Liver (tissue), 9 donors: Measurements from ENCODE around the gene TUBA4B. TPM values are rescaled to one million over a fixed set of nuclear protein-coding genes. Genes with fewer than 3 reads are reported as not detected.
"Not testable (repeated sequence)": the region's sequence is repeated elsewhere in the genome, so short reads cannot be mapped to it uniquely, and the experiment has no call there.

Experiments used
- DNase-seq: peaks from one replicate; pipeline ENCODE4 v3.0.0-alpha.2; 2017; ENCODE audit warnings: low spot score
- H3K27ac ChIP-seq, 2 donors: one replicate each; pipeline ENCODE4 v1.7.0; 2013; ENCODE audit warnings: inconsistent platforms in 2 of 2, low read length in 2 of 2, control low read depth in 1 of 2, low read depth in 1 of 2, mild to moderate bottlenecking in 1 of 2
- H3K27me3 ChIP-seq, 4 donors: one replicate each; pipeline versions ENCODE4 v1.6.1 to v1.7.0; 2013; ENCODE audit warnings: low read length in 3 of 4, inconsistent platforms in 1 of 4, mild to moderate bottlenecking in 1 of 4, moderate library complexity in 1 of 4; ENCODE audit not compliant: control insufficient read depth in 4 of 4, insufficient read depth in 4 of 4
- H3K36me3 ChIP-seq, 4 donors: one replicate each; pipeline versions ENCODE4 v1.6.1 to v1.7.0; 2013; ENCODE audit warnings: low read length in 3 of 4, mild to moderate bottlenecking in 3 of 4, low read depth in 1 of 4, moderate library complexity in 1 of 4; ENCODE audit not compliant: control insufficient read depth in 4 of 4, insufficient read depth in 3 of 4
- H3K4me1 ChIP-seq, 4 donors: one replicate each; pipeline versions ENCODE4 v1.6.1 to v1.7.0; 2013; ENCODE audit warnings: low read length in 3 of 4, mild to moderate bottlenecking in 3 of 4, moderate library complexity in 1 of 4; ENCODE audit not compliant: control insufficient read depth in 4 of 4, insufficient read depth in 4 of 4
- H3K4me3 ChIP-seq, 3 donors: one replicate each; pipeline versions ENCODE4 v1.6.1 to v1.7.0; 2013; ENCODE audit warnings: low read length in 3 of 3, control low read depth in 1 of 3, low read depth in 1 of 3, mild to moderate bottlenecking in 1 of 3
- H3K9ac ChIP-seq, 2 donors: one replicate each; pipeline ENCODE4 v1.7.0; 2013; ENCODE audit warnings: low read length in 2 of 2, mild to moderate bottlenecking in 2 of 2, moderate library complexity in 2 of 2, control low read depth in 1 of 2, low read depth in 1 of 2
- H3K9me3 ChIP-seq, 4 donors: one replicate each; pipeline versions ENCODE4 v1.6.1 to v1.7.0; 2013; ENCODE audit warnings: low read length in 3 of 4; ENCODE audit not compliant: control insufficient read depth in 4 of 4
- EGR1 ChIP-seq, 2 donors: IDR thresholded peaks; 2 replicates each; pipeline ENCODE4 v1.6.1; 2016 to 2018; ENCODE audit warnings: antibody characterized with exemption in 2 of 2, low read depth in 2 of 2
- FOXA1 ChIP-seq: IDR thresholded peaks from 2 replicates; pipeline ENCODE4 v1.6.1; 2016; ENCODE audit warnings: antibody characterized with exemption
- FOXA2 ChIP-seq: IDR thresholded peaks from 2 replicates; pipeline ENCODE4 v1.6.1; 2016; ENCODE audit warnings: antibody characterized with exemption
- GABPA ChIP-seq, 2 donors: IDR thresholded peaks in 1 of 2; conservative IDR thresholded peaks in 1 of 2; 2 replicates each; pipeline ENCODE4 v1.6.1; 2016; ENCODE audit warnings: antibody characterized with exemption in 2 of 2, mild to moderate bottlenecking in 1 of 2, moderate library complexity in 1 of 2
- HNF4A ChIP-seq, 2 donors: conservative IDR thresholded peaks; 2 replicates each; pipeline ENCODE4 v1.6.1; 2016; ENCODE audit warnings: antibody characterized with exemption in 2 of 2, mild to moderate bottlenecking in 2 of 2
- HNF4G ChIP-seq: IDR thresholded peaks from 2 replicates; pipeline ENCODE4 v1.6.1; 2016; ENCODE audit warnings: antibody characterized with exemption
- JUND ChIP-seq, 2 donors: IDR thresholded peaks; 2 replicates each; pipeline ENCODE4 v1.6.1; 2016; ENCODE audit warnings: antibody characterized with exemption in 2 of 2
- NR2F2 ChIP-seq: IDR thresholded peaks from 2 replicates; pipeline ENCODE4 v1.6.1; 2016; ENCODE audit warnings: antibody characterized with exemption
- RAD21 ChIP-seq, 2 donors: IDR thresholded peaks; 2 replicates each; pipeline ENCODE4 v1.6.1; 2016; ENCODE audit warnings: antibody characterized with exemption in 2 of 2, mild to moderate bottlenecking in 2 of 2
- RXRA ChIP-seq, 2 donors: IDR thresholded peaks; 2 replicates each; pipeline ENCODE4 v1.6.1; 2017 to 2018; ENCODE audit warnings: antibody characterized with exemption in 2 of 2, mild to moderate bottlenecking in 1 of 2
- SP1 ChIP-seq: IDR thresholded peaks from 2 replicates; pipeline ENCODE4 v1.6.1; 2018; ENCODE audit warnings: antibody characterized with exemption, mild to moderate bottlenecking
- TAF1 ChIP-seq: conservative IDR thresholded peaks from 2 replicates; pipeline ENCODE4 v1.6.1; 2016; ENCODE audit warnings: antibody characterized with exemption, mild to moderate bottlenecking
- YY1 ChIP-seq: IDR thresholded peaks from 2 replicates; pipeline ENCODE4 v1.6.1; 2016; ENCODE audit warnings: antibody characterized with exemption, mild to moderate bottlenecking
- WGBS: extraction: QIAGEN DNeasy Blood & Tissue Kit; methylation state at CpG from one replicate; pipeline ENCODE4 v1.1.7; 2013; 5-methylcytosine and 5-hydroxymethylcytosine counted together
- polyA plus RNA-seq, 2 donors: library from polyadenylated mRNA; stranded (reverse) in 1 of 2; unstranded in 1 of 2; fragments of 200-250 nt in 1 of 2; fragments of >200 nt in 1 of 2; fragmentation: Nextera tagmentation in 1 of 2; extraction: Ambion mirVana in 1 of 2; gene quantifications; one replicate each; pipeline versions ENCODE4 v1.2.1 to v1.2.3, GENCODE V29; 2013 to 2015
- total RNA-seq, 2 donors: library from RNA; depleted of rRNA; stranded (reverse); fragments of >200 nt; gene quantifications; one replicate each; pipeline ENCODE4 v1.2.3, GENCODE V29; 2014
- TF ChIP-seq, protein P1 (sequence below): IDR thresholded peaks from 2 replicates; pipeline ENCODE4 v1.6.1; 2016; ENCODE audit warnings: antibody characterized with exemption
- TF ChIP-seq, protein P2 (sequence below): IDR thresholded peaks from 2 replicates; pipeline ENCODE4 v1.6.1; 2016; ENCODE audit warnings: antibody characterized with exemption
- TF ChIP-seq, protein P3 (sequence below): IDR thresholded peaks from 2 replicates; pipeline ENCODE4 v1.6.1; 2016; ENCODE audit warnings: antibody characterized with exemption
- TF ChIP-seq, protein P4 (sequence below): IDR thresholded peaks from 2 replicates; pipeline ENCODE4 v1.6.1; 2016; ENCODE audit warnings: antibody characterized with exemption, mild to moderate bottlenecking
- donor health status: healthy.
- donor health status: healthy.
- donor health status: healthy.
- donor health status: healthy.
- donor health status: healthy.

TUBA4B gene
- total and polyA plus RNA-seq, 4 donors: 0.08 to 0.20 (median 0.19) TPM; not detected in 1

DNA sequence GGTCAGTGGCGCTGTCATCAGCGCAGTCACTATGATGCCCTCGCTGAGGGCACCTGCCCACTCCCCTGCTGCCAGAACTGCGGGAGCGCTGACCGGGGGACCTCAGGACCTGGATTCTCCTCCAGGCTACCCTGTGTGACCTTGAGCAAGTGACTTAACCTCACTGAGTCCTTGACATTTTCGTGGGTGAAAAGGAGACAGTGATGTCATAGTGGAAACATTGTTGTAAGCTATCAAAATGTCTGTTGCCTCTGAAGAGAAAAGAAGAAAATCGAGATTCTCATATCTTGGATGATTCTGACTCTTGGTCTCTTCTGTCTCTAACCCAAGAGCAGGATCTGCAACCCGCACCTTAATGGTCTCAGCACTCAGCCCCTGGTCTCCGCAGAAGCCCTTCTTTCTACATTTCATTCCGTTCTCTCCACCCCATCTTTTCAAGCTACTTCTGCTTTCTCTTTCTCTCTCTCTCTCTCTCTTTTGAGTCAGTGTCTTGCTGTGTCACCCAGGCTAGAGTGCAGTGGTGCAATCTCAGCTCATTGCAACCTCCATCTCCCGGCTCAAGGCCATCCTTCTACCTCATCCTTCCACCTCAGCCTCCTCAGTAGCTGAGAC lies 1.7 kb downstream of the TUBA4B start:
- Histone ChIP-seq H3K27ac (peak overlapping the region; percentile 65 to 79), H3K27me3 (no peaks in the 10 kb centered on the region), H3K4me3 (peak overlapping the region; percentile 63 to 86 (median 64)), H3K36me3 (peaks cover 0 to 3% (median 0%) of the 10 kb centered on the region in 4 donors), H3K9ac (peak overlapping the region; percentile 51 to 65), H3K4me1 (peaks cover 12 to 33% (median 22%) of the 10 kb centered on the region in 4 donors), H3K9me3 (no peaks in the 10 kb centered on the region)
- no peak for TF ChIP-seq RAD21 (IDR thresholded peaks at IDR 0.05)
- TF ChIP-seq HNF4G: no peak
- TF ChIP-seq, protein P1, sequence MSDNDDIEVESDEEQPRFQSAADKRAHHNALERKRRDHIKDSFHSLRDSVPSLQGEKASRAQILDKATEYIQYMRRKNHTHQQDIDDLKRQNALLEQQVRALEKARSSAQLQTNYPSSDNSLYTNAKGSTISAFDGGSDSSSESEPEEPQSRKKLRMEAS: no peak
- TF ChIP-seq HNF4A (conservative IDR thresholded peaks at IDR 0.05): no peak
- TF ChIP-seq TAF1: no peak
- no peak for TF ChIP-seq FOXA1
- no peak for TF ChIP-seq SP1
- no peak for TF ChIP-seq NR2F2
- TF ChIP-seq EGR1 (IDR thresholded peaks at IDR 0.05; ENCODE audit: low read depth in 2 of 2): no peak
- TF ChIP-seq, protein P2, sequence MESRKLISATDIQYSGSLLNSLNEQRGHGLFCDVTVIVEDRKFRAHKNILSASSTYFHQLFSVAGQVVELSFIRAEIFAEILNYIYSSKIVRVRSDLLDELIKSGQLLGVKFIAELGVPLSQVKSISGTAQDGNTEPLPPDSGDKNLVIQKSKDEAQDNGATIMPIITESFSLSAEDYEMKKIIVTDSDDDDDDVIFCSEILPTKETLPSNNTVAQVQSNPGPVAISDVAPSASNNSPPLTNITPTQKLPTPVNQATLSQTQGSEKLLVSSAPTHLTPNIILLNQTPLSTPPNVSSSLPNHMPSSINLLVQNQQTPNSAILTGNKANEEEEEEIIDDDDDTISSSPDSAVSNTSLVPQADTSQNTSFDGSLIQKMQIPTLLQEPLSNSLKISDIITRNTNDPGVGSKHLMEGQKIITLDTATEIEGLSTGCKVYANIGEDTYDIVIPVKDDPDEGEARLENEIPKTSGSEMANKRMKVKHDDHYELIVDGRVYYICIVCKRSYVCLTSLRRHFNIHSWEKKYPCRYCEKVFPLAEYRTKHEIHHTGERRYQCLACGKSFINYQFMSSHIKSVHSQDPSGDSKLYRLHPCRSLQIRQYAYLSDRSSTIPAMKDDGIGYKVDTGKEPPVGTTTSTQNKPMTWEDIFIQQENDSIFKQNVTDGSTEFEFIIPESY: no peak
- TF ChIP-seq YY1: no peak
- TF ChIP-seq, protein P3, sequence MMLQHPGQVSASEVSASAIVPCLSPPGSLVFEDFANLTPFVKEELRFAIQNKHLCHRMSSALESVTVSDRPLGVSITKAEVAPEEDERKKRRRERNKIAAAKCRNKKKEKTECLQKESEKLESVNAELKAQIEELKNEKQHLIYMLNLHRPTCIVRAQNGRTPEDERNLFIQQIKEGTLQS: no peak
- TF ChIP-seq JUND (IDR thresholded peaks at IDR 0.05): no peak
- no peak for TF ChIP-seq FOXA2
- no peak for TF ChIP-seq RXRA (IDR thresholded peaks at IDR 0.05)
- TF ChIP-seq, protein P4, sequence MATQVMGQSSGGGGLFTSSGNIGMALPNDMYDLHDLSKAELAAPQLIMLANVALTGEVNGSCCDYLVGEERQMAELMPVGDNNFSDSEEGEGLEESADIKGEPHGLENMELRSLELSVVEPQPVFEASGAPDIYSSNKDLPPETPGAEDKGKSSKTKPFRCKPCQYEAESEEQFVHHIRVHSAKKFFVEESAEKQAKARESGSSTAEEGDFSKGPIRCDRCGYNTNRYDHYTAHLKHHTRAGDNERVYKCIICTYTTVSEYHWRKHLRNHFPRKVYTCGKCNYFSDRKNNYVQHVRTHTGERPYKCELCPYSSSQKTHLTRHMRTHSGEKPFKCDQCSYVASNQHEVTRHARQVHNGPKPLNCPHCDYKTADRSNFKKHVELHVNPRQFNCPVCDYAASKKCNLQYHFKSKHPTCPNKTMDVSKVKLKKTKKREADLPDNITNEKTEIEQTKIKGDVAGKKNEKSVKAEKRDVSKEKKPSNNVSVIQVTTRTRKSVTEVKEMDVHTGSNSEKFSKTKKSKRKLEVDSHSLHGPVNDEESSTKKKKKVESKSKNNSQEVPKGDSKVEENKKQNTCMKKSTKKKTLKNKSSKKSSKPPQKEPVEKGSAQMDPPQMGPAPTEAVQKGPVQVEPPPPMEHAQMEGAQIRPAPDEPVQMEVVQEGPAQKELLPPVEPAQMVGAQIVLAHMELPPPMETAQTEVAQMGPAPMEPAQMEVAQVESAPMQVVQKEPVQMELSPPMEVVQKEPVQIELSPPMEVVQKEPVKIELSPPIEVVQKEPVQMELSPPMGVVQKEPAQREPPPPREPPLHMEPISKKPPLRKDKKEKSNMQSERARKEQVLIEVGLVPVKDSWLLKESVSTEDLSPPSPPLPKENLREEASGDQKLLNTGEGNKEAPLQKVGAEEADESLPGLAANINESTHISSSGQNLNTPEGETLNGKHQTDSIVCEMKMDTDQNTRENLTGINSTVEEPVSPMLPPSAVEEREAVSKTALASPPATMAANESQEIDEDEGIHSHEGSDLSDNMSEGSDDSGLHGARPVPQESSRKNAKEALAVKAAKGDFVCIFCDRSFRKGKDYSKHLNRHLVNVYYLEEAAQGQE: no peak
- TF ChIP-seq GABPA (IDR thresholded peaks at IDR 0.05 in 1 of 2, conservative IDR thresholded peaks at IDR 0.05 in 1 of 2): no peak
- DNase-seq: no peak
- WGBS: 23% methylated on average over 12 of the region's 12 CpGs

DNA sequence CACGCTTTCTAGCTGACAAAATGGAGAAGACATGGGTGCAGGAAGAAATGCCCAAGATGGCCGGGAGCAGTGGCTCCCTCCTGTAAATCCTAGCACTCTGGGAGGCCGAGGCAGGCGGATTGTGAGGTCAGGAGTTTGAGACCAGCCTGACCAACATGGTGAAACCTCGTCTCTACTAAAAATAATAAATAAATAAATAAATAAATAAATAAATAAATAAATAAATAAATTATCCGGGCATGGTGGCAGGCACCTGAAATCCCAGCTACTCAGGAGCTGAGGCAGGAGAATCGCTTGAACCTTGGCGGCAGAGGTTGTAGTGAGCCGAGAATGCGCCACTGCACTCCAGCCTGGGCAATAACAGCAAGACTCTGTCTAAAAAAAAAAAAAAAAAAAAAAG lies 5.9 kb downstream of the TUBA4B start:
- DNase-seq, H3K4me1 ChIP-seq: not testable (repeated sequence)
- 89% methylated on average over 10 of the region's 10 CpGs for whole genome bisulfite sequencing

More for the DNA sequence above, 5.9 kb downstream of the TUBA4B start:
- H3K27me3 ChIP-seq, H3K4me3 ChIP-seq, H3K36me3 ChIP-seq, H3K27ac ChIP-seq, H3K9me3 ChIP-seq, H3K9ac ChIP-seq: not testable (repeated sequence)
